ENCODE measurements around the gene TSHZ2.
"Not testable (repeated sequence)": the region's sequence is repeated elsewhere in the genome, so short reads cannot be mapped to it uniquely, and the experiment has no call there.

TSHZ2 gene

GRCh38 chr20:53513168-53513488 lies 541.0 kb downstream of the TSHZ2 start:
- no peaks in the 10 kb centered on the region for H3K27me3 ChIP-seq
- no peak overlapping the region for H3K4me2 ChIP-seq
- H3K9ac ChIP-seq, result no peak overlapping the region
- H3K4me1 ChIP-seq, result no peaks in the 10 kb centered on the region
- no peaks in the 10 kb centered on the region for H3K36me3 ChIP-seq
- no peaks in the 10 kb centered on the region for H3K9me3 ChIP-seq
- H4K20me1 ChIP-seq, result no peaks in the 10 kb centered on the region
- no peak overlapping the region for H3K4me3 ChIP-seq
- no peak overlapping the region for H3K27ac ChIP-seq
- no peak for TF ChIP-seq Cebpa-rat (IDR thresholded peaks at IDR 0.05)

- no peak for TF ChIP-seq Cebpa-rat (IDR thresholded peaks at IDR 0.05)
- no peaks in the 10 kb centered on the region for H3K9me3 ChIP-seq
- H3K36me3 ChIP-seq, result no peaks in the 10 kb centered on the region
- H3K9ac ChIP-seq, result no peak overlapping the region
- H3K4me3 ChIP-seq, result no peak overlapping the region
- H3K4me2 ChIP-seq, result no peak overlapping the region
- no peaks in the 10 kb centered on the region for H3K4me1 ChIP-seq
- no peaks in the 10 kb centered on the region for H4K20me1 ChIP-seq
- H3K27me3 ChIP-seq, result no peaks in the 10 kb centered on the region
- no peak overlapping the region for H3K27ac ChIP-seq
Observed at GRCh38 chr20:53513489-53514298, 541.5 kb downstream of the TSHZ2 start.

- Histone ChIP-seq H3K4me1 (no peaks in the 10 kb centered on the region), H3K9me3 (no peaks in the 10 kb centered on the region), H3K27ac (no peak overlapping the region), H3K9ac (no peak overlapping the region), H4K20me1 (no peaks in the 10 kb centered on the region), H3K4me2 (no peak overlapping the region), H3K27me3 (no peaks in the 10 kb centered on the region), H3K36me3 (no peaks in the 10 kb centered on the region), H3K4me3 (no peak overlapping the region)
- no peak for TF ChIP-seq Cebpa-rat (IDR thresholded peaks at IDR 0.05)
Observed at GRCh38 chr20:53515749-53516148, 543.6 kb downstream of the TSHZ2 start.

- Histone ChIP-seq H3K4me2 (no peak overlapping the region), H3K4me1 (no peaks in the 10 kb centered on the region), H3K9me3 (no peaks in the 10 kb centered on the region), H3K4me3 (no peak overlapping the region), H3K27me3 (no peaks in the 10 kb centered on the region), H3K36me3 (no peaks in the 10 kb centered on the region), H3K9ac (no peak overlapping the region), H4K20me1 (no peaks in the 10 kb centered on the region), H3K27ac (no peak overlapping the region)
- TF ChIP-seq Cebpa-rat (IDR thresholded peaks at IDR 0.05), result no peak
Observed at GRCh38 chr20:53517146-53517545, 545.0 kb downstream of the TSHZ2 start.

- H3K27me3 ChIP-seq, H3K4me3 ChIP-seq, H3K4me1 ChIP-seq, H3K9ac ChIP-seq, H3K9me3 ChIP-seq, H3K27ac ChIP-seq, H3K36me3 ChIP-seq, H3K4me2 ChIP-seq, H4K20me1 ChIP-seq: not testable (repeated sequence)
Observed at GRCh38 chr20:53521421-53521820, 549.3 kb downstream of the TSHZ2 start.

GRCh38 chr20:53522026-53522425 lies 549.9 kb downstream of the TSHZ2 start:
- Histone ChIP-seq H3K9me3 (no peaks in the 10 kb centered on the region), H3K4me2 (no peak overlapping the region), H3K36me3 (no peaks in the 10 kb centered on the region), H3K4me1 (no peaks in the 10 kb centered on the region), H3K27ac (no peak overlapping the region), H3K4me3 (no peak overlapping the region), H4K20me1 (no peaks in the 10 kb centered on the region), H3K27me3 (no peaks in the 10 kb centered on the region), H3K9ac (no peak overlapping the region)
- TF ChIP-seq Cebpa-rat (IDR thresholded peaks at IDR 0.05), result no peak

- H4K20me1 ChIP-seq, result no peaks in the 10 kb centered on the region
- no peak for TF ChIP-seq Cebpa-rat (IDR thresholded peaks at IDR 0.05)
- no peak overlapping the region for H3K27ac ChIP-seq
- no peak overlapping the region for H3K4me3 ChIP-seq
- no peak overlapping the region for H3K9ac ChIP-seq
- H3K4me2 ChIP-seq, result no peak overlapping the region
- no peaks in the 10 kb centered on the region for H3K4me1 ChIP-seq
- no peaks in the 10 kb centered on the region for H3K9me3 ChIP-seq
- H3K27me3 ChIP-seq, result no peaks in the 10 kb centered on the region
- H3K36me3 ChIP-seq, result no peaks in the 10 kb centered on the region
Observed at GRCh38 chr20:53522696-53523095, 550.5 kb downstream of the TSHZ2 start.

GRCh38 chr20:53523615-53524014 lies 551.5 kb downstream of the TSHZ2 start:
- H3K27ac ChIP-seq, H3K4me3 ChIP-seq, H3K9ac ChIP-seq, H3K4me2 ChIP-seq, H3K9me3 ChIP-seq, H4K20me1 ChIP-seq, H3K4me1 ChIP-seq, H3K27me3 ChIP-seq, H3K36me3 ChIP-seq: not testable (repeated sequence)

- Histone ChIP-seq H3K4me2 (no peak overlapping the region), H3K4me1 (no peaks in the 10 kb centered on the region), H3K36me3 (no peaks in the 10 kb centered on the region), H3K27me3 (no peaks in the 10 kb centered on the region), H3K4me3 (no peak overlapping the region), H3K27ac (no peak overlapping the region), H4K20me1 (no peaks in the 10 kb centered on the region), H3K9ac (no peak overlapping the region), H3K9me3 (no peaks in the 10 kb centered on the region)
- no peak for TF ChIP-seq Cebpa-rat (IDR thresholded peaks at IDR 0.05)
Observed at GRCh38 chr20:53524589-53525312, 552.6 kb downstream of the TSHZ2 start.

GRCh38 chr20:53527196-53527595 lies 555.0 kb downstream of the TSHZ2 start:
- no peak overlapping the region for H3K4me2 ChIP-seq
- no peak for TF ChIP-seq Cebpa-rat (IDR thresholded peaks at IDR 0.05)

More at GRCh38 chr20:53527196-53527595, 555.0 kb downstream of the TSHZ2 start:
- no peak overlapping the region for H3K9ac ChIP-seq
- H3K4me1 ChIP-seq, result no peaks in the 10 kb centered on the region
- H3K4me3 ChIP-seq, result no peak overlapping the region
- H3K36me3 ChIP-seq, result no peaks in the 10 kb centered on the region
- no peaks in the 10 kb centered on the region for H3K9me3 ChIP-seq
- H4K20me1 ChIP-seq, result no peaks in the 10 kb centered on the region
- H3K27ac ChIP-seq, result no peak overlapping the region
- H3K27me3 ChIP-seq, result no peaks in the 10 kb centered on the region

Measured in BLaER1 (cell line).